NCI-H2081 treated with DMSO at 0.1 percent for 48 hours (cell line): ENCODE data around the gene ST6GALNAC3.
"Not testable (repeated sequence)": the region's sequence is repeated elsewhere in the genome, so short reads cannot be mapped to it uniquely, and the experiment has no call there.

Source experiments
- DNase-seq: peaks from one replicate; lab custom pipeline; 2025; lab: John Stamatoyannopoulos, UW

ST6GALNAC3 gene

DNA sequence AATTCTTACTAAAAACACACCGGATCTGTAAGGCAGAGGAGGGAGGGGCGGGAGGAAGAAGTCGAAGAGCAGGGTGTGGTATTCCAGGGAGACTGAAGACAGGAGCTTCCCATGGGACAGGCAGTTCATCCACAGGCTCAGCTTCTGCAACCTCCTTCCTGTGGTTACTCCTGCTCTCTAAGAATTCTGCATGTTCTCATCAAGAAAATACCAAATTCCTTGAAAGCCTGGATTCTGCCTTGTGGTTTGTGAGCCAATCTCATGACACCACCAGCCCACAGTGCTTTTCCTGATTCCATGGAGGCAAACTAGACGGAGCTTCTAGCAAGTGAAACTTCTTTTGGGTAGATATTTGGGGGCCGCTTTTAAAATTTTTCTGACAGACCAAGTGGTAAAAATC lies 1.1 kb upstream of the ST6GALNAC3 start:
- DNase-seq: no peak

DNA sequence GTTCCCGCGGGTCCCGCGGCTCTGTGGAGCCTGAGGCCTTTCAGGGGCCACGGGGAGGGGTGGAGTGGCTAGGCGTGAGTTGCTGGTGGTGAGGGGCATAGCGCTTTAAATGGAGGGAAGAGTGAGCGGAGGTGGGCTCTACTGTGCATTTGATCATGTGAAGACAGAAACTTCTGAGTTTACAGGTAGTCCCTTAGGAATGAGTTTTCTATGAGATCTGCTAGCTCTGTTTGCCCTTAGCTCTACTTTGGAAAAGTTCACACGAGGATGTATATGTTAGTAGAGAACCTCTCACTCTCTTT lies 593 bp downstream of the ST6GALNAC3 start:
- DNase-seq: no peak

DNA sequence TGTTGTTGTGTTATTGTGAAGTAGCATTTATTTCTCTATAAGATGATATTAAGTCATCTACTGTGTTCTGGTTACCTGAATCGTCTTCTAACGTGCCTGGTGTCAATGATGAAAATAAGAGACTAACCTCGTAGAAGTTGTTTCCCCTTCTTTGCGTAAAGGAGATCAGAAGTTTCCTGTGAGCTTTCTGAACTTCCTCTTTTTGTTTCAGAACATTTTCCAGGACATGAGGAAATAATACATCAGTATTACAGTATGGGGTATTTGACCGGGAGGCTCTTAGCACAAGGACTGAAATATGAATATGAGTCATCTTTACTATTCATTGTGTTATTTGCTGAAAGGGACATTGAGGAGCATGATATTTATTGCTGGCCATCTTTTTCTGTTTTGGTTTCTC lies 1.3 kb downstream of the ST6GALNAC3 start:
- DNase-seq: no peak

DNA sequence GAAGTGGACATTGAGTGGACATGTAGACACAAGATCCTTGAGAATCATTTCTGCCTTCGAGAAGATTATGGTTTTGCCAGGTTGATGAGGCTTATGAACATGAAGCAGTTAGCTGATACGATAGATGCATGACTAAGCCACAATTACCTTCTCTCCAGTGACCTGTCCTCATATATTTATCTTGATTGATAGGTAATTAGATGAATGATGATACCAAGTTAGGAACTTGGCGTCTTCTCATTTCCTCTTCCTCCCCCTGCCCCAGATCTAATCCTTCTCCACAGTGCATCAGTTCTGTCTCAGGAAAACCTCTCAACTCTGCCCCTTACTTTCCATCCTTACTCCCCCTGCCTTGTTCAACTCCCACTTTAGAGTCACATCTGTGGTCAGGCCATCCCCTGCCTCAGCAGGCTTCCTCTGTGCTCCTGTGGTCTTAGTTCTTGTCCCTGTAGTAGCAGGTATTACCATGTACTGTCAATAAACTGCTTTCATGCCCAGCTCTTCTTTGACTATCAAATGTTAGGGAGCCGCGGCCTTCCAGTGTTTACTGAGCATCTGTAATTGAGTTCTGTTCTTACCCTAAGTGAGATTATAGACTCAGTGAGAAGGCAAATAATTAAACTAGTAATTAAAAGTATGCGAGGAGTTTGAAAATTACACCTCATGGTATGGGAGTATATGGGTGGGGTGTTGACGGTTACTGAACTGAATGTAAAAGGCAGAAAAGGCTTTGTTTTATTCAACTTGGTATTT lies 5.1 kb downstream of the ST6GALNAC3 start:
- no peak for DNase-seq

DNA sequence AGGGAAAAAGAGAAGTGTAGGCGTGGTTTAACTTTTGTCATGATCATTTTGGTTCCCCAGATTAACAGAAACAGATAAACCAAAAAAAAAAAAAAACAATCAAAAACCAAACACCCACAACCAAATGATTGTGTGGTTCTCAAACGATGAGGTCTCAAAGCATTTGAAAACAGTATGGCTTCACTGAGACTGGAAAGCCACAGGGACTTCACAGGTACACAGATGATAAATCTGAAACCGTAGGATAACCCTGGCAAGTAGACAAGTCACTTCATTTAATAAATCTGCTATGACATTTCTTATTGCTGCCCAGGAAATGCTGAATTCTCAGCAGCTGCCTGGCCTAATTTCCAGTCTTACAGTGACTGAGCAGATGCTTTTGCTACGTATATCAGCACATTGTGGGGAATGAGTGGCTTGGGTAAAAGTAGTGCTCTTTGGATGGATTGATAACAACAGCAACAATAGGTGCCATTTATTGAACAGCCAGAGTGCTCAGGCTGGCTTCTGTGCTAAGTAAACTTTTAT lies 6.1 kb downstream of the ST6GALNAC3 start:
- no peak for DNase-seq

DNA sequence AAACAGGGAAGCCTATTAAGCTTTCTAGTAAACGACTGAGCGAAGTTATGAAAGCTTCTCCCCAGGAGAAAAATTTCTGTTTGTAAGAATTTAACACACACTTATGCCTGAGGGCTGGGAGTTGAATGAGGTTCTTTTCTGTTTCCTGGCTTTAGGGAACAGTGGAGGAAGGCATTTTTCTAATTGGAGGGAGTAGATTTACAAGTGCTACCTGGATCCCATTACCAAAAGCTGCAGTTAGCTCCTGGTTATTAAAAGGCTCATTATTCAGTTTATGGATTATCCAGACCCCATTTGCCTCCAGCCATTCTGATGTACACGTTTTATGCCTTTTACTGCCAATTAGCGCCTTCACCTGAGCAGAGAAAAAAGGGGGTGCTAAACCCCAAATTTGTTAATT lies 7.5 kb downstream of the ST6GALNAC3 start:
- DNase-seq: no peak

DNA sequence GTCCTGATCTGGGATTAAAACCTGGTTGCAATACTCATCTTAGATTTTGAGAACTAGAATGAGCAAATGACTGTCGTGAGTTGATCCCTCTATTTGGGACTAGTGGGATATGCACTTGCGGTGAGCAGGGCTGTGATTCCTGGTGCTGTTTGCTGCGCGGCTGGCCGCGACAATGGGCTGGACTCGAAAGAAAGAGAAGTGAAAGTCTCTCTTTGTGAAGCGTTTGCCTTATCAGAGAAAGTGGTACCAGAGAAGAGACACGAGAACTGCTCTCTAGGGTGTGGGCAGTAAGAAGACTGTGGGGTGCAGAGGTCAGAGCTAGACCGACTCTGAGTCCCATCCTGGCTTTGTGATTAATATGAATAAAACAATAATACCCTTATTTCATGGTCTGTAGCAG lies 8.6 kb downstream of the ST6GALNAC3 start:
- DNase-seq: no peak

DNA sequence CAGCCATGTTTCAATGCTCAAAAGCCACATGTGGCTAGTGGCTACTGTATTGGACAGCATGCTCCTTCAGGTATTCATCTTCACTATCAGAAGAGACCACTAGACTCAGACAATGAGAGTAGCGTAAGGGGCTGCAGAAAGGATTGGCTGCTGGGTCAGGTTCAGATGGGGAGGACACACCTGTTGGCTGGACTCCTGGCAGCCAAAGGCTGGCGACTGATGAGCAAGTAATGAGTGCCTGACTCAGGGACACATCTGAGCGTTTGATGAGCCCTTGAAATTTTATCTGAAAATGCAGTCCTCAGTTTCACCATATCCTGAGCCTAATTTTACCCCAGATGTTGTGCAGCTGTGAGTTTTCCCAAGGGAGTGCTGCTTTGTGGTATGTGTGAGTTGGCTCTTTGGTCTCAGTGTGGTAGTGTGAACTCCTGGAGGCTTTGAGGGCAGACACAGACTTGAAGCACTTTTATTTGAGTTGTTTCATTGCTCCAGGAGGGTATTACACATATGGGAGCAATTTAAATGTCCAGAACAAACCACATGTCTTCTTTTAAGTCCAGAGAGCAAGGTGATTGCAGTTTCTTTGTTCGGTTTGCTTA lies 9.6 kb downstream of the ST6GALNAC3 start:
- DNase-seq: no peak

DNA sequence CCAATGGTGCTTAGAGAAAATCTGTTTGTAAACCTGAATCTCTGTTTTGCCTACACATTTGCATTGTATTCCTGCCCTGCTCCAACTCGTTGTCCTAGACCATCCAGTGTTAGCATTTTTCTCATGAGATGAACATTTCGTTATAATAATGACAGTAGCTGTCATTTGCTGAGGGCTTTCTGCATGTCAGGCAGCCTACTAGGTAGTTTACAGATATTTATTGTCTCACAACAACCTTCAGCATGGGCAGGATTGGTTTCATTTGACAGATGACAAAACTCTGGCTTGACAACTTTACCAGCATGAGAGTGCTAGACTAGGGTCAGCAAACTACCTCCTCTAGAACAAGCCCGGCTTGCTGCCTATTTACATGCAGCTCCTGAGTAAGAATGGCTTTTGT lies 10.1 kb downstream of the ST6GALNAC3 start:
- DNase-seq: no peak

DNA sequence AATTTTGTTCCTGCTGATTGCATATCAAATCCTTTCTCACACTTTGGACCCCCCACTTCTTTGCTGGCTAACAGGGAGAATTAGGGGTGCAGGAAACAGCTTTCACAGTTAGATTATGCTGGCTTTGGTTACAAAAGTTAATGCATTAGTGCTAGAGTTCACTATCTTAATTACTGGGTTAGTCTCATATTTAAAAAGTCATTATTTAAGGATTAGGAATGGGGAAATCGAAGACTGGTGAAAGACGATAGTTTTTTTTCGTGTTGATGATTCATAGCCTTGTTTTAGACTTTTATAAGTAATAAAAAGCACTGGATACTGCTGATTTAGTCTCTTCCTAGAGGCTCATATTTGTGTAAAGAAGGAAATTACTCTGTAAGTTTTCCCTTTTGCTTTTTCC lies 11.6 kb downstream of the ST6GALNAC3 start:
- no peak for DNase-seq

DNA sequence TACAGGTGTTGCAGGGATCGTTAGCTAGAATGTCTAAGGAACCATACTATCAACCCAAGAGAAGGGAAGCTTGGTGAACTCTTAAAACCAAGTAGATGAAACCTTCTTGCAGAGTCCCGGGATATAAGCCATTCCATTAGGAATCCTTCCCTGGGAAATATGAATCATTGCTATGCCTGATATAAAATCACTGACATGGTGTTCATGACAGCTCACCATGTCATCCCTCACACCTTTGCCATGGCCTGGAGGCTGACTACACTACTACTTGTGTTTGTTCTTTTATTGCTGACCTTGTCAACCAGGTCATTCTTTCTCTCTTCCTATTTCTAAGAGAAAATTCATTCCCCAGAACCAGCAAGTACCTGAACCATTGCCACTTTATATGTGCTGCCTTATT lies 12.1 kb downstream of the ST6GALNAC3 start:
- no peak for DNase-seq

DNA sequence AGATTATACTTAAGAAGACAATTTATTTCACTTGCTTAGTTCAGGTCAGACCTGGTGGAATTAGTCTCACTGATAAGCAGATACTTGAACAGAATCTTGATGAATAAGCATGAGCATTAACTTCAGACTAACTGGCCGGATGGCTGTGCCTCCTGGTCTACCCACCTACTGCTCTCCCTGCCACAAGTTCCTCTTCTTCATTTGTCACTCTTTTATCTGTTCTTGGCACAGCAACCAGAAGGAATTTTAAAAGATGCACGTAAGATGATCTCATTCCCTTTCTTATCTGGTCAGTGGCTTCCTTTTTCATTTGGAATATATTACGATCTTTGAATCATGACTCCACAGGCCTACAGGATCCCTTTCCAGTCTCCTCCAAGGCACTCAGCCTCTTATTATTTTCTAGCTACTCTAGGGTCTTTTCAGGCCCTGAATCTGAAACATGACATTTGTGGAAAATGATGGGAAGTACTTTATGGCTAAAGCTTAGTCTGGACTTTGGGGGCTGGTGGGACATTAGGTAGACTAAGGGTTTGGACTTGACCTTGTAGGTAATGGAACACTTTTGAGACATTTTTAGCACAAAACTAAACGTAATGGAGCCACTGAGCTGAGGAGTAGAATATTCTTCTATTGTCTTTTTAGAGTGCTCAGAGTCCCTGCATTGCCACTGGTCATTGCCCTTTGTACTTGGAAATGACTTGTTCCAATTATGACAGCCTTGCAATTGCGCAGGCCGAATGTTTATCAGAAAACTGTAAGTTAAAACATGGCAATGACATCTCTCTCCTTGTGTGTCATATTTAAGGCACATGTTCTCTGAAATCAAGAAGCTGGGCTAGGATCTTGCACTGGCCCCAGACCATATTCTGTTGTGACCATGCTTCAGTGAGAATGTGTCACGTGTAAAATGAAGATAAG lies 16.0 kb downstream of the ST6GALNAC3 start:
- DNase-seq: no peak

DNA sequence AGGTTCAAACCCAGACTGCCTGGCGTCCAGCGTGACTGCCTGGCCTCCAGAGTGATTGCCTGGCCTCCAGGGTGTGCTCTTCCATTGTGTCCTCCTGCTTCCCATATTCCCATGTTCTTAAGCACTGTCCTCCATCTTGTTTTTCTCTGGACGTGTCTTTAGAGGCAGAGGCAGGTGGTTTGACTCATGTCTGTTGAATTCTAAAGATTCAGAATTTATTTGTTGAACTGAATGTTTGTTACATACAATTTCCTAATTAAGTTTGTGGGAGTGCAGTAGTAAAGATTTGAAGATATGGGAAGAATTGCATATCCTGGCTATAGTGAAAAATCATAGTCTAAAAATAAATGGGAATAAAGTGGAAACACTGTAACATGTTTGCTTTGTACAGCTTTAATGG lies 18.3 kb downstream of the ST6GALNAC3 start:
- no peak for DNase-seq

DNA sequence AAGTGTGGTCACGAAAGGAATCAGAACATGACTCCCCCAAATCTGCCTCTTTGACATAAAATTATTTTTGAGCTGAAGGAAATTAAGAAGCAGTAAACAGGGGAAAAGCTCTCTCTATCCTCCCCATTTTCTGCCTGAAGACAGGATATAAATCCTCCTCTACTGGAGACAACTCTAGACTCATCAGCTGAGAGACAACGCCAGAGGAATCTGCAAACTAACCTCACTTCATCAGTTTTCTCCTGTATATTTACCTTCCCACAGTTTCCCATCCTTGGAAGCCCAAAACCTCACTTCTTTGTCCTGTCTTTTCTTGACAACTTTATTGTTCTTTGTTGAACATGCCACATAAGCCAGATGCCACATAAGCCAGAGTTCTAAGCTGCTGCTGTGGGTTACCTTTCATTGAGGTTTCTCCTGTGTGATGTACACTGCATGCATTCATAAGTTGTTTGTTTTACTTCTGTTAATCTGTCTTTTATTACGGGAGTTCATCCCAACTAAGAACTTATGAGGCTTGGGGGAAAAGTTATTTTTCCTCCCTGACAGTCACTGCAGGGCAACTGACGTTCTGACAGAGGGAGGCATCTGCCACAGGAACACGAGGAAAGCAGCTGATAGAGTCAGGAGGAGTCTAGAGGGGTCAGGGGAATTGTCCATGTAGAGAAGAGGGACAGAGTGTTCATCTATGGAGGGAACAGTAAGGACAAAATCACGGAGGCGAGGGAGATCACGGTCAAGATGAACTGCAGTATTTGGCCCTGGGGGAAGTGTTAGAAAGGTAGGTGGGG lies 19.2 kb downstream of the ST6GALNAC3 start:
- no peak for DNase-seq

DNA sequence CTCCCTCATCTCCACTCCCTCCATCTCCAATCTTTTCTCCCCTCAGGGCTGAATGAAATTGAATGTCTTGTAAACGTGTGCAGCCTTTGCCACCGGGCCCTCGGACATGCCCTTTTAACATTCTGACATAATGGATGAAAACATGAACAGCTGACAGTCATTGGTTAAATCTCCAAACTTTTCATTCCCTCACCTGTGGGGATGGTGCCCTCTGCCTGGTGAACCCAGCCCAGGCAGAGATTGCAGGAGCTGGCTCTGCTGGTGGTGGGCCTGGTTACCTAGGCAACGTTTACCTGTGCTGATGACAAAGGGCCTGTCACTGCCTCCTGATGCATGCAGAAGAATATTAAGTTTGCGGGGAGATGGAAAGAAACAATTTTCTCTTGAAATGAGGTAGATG lies 21.3 kb downstream of the ST6GALNAC3 start:
- DNase-seq: no peak

DNA sequence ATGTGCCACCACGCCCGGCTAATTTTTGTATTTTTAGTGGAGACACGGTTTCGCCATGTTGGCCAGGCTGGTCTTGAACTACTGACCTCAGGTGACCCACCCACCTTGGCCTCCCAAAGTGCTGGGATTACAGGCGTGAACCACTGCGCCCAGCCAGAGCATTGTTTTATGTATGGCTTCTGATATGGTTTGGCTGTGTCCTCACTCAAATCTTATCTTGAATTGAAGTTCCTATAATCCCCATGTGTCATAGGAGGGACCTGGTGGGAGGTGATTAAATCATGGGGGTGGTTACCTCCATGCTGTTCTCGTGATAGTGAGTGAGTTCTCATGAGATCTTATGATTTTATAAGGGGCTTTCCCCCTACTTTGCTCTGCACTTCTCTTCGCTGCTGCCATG lies 22.5 kb downstream of the ST6GALNAC3 start:
- not testable (repeated sequence) for DNase-seq

DNA sequence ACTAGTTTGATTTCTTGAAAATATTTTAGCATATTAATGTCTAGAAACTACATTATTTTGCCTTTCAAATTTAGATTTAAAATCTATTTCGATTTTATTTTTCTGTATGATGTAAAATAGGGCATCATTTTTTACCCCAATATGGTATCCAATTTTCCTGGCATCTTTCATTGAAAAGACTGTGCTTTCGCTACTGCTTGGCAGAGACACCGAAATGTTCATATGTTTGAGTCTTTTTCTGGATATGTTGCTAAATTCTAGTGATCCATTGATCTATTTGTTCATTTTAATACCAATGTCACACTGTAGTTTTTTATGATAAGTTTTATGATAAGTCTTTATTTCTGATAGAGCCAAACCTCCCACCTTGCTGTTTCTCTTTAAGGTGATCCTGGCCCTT lies 24.3 kb downstream of the ST6GALNAC3 start:
- no peak for DNase-seq

DNA sequence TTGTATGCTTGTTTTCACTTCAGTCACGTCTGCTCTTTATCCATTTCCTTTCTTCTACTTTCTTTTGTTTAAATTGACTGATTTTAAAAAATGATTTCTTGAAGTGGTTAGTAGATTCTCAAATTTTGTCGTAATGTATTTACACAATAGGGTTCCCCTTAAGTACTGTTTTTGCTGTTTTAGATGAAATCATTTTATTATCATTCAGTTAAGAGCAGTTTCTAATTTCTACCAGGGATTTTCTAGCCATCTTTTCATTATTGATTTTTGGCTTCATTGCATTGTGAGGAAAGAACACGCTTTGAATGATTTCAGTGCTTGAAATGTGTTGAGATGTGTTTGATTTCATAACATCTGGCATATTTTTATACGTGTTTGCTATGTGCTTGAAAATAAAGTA lies 27.0 kb downstream of the ST6GALNAC3 start:
- no peak for DNase-seq

DNA sequence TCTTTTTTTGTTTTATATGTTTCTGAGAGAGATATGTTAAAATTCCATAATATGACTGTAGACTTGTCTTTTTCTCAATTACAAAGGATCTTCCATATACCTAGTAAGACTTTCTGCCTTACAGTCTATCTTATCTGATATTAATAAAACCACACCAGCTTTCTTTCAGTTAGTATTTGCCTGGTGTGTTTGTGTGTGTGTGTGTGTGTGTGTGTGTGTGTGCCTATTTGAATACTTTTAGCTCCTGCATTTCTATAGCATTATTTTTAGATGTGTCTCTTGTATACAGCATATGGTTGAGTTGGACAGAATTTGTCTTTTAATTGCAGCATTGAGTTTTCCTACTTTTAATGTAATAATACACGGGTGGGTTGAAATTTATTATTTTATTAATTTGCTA lies 27.5 kb downstream of the ST6GALNAC3 start:
- no peak for DNase-seq

DNA sequence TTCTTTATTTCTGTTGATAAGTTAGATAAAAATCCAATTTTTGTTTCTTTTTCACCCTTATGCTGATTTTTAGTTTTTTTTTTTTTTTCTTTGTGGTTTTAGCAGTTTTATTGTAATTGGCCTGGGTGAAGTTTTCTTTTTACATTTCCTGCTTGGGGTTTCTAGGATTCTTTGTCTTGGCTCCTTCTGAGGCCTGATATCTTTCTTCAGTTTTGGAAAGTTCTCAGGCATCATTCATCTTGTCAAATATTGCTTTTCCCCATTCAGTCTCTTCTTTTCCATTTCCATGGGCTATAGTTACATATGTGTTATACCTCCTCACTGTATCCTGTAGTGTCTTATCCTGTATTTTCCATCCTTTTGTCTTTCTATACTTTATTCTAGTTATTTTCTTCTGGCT lies 28.5 kb downstream of the ST6GALNAC3 start:
- no peak for DNase-seq

DNA sequence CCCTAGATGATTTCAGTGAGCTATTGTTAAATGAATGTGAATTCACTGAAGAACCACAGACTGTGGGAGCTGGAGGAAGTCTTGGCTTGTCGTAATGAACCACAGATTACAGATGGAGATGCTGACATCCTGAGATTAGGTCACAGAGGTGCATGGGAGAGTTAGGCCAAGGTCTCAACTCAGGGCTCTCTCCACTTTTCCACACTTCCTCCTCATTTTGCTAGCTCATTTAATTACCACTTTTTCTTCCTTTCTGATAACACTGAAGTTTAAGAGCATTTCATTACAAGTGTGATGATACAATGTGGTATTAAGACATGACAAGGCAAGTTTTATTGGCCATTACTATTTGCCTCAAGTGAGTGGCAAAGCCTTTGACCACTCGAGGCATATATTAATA lies 30.8 kb downstream of the ST6GALNAC3 start:
- DNase-seq: no peak

DNA sequence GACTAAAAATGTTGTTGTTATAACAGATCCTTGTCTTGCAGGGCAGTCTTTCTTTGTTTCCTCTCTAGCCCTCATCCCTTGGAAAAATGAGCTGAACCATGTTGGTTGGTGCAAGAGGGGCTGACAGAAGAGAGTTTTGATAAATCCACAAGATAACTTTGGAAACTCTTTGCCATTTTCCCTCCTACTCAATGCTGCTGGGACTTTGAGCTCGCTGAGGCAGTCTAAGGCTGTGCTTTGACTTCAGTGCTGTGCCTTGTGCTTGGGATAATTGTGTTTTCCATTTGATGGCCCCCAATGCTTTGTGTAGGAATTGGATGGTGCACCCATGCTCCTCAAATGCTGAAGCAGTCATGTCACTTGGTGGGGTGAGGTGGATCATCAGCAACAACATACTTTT lies 31.7 kb downstream of the ST6GALNAC3 start:
- no peak for DNase-seq
